Measurements from ENCODE around the gene SMYD4. TPM values are rescaled to one million over a fixed set of nuclear protein-coding genes. Genes with fewer than 3 reads are reported as not detected.

Gene SMYD4
- total RNA-seq, 4 donors from 2014 or later, result 15.1 to 19.9 (median 17.5) TPM

- Histone ChIP-seq H3K27me3 (no peaks in the 10 kb centered on the region), H3K9me3 (no peaks in the 10 kb centered on the region), H3K27ac (no peak overlapping the region), H3K4me1 (peaks cover 0 to 2% (median 0%) of the 10 kb centered on the region in 4 donors), H3K4me3 (no peak overlapping the region), H3K36me3 (peaks cover 5 to 78% (median 19%) of the 10 kb centered on the region in 3 donors)
- 81 to 87% methylated on average over 3 of the region's 3 CpGs for WGBS, 2 donors
- no peak for TF ChIP-seq EP300 (IDR thresholded peaks at IDR 0.05)
- no peak for TF ChIP-seq POLR2A (IDR thresholded peaks at IDR 0.05)
- no peak for TF ChIP-seq CTCF (IDR thresholded peaks at IDR 0.05)
- no peak for DNase-seq (ENCODE audit: low spot score in 2 of 2)
These were observed 17.5 kb upstream of the SMYD4 start for GRCh38 chr17:1847191-1847590.

GRCh38 chr17:1843947-1844346 is 14.2 kb upstream of the SMYD4 start:
- TF ChIP-seq CTCF (IDR thresholded peaks at IDR 0.05) (no peak), EP300 (IDR thresholded peaks at IDR 0.05) (no peak), POLR2A (IDR thresholded peaks at IDR 0.05) (no peak)
- WGBS, 2 donors, result 95 to 96% methylated on average over 9 of the region's 9 CpGs
- H3K4me3 ChIP-seq, result no peak overlapping the region
- H3K27ac ChIP-seq, result no peak overlapping the region
- peaks cover 5 to 65% (median 12%) of the 10 kb centered on the region in 3 donors for H3K36me3 ChIP-seq
- no peaks in the 10 kb centered on the region for H3K4me1 ChIP-seq
- H3K27me3 ChIP-seq, result no peaks in the 10 kb centered on the region
- DNase-seq (ENCODE audit: low spot score in 2 of 2), result no peak
- H3K9me3 ChIP-seq, result no peaks in the 10 kb centered on the region

GRCh38 chr17:1839516-1839915 is 9.8 kb upstream of the SMYD4 start:
- H3K36me3 ChIP-seq, result peaks cover 3 to 27% (median 9%) of the 10 kb centered on the region in 3 donors
- H3K4me1 ChIP-seq, result no peaks in the 10 kb centered on the region
- H3K27me3 ChIP-seq, result no peaks in the 10 kb centered on the region
- TF ChIP-seq POLR2A (IDR thresholded peaks at IDR 0.05) (no peak), EP300 (IDR thresholded peaks at IDR 0.05) (no peak), CTCF (IDR thresholded peaks at IDR 0.05) (no peak)
- DNase-seq (ENCODE audit: low spot score in 2 of 2), result no peak
- H3K9me3 ChIP-seq, result no peaks in the 10 kb centered on the region
- WGBS, 2 donors, result 96 to 97% methylated on average over 4 of the region's 4 CpGs
- no peak overlapping the region for H3K4me3 ChIP-seq
- no peak overlapping the region for H3K27ac ChIP-seq

- Histone ChIP-seq H3K9me3 (no peaks in the 10 kb centered on the region), H3K27me3 (no peaks in the 10 kb centered on the region), H3K36me3 (peaks cover 0 to 23% (median 0%) of the 10 kb centered on the region in 3 donors), H3K27ac (no peak overlapping the region), H3K4me1 (peaks cover 0 to 26% (median 9%) of the 10 kb centered on the region in 4 donors), H3K4me3 (no peak overlapping the region)
- DNase-seq (ENCODE audit: low spot score in 2 of 2), result no peak
- 82 to 86% methylated on average over 12 of the region's 12 CpGs for WGBS, 2 donors
- TF ChIP-seq CTCF (IDR thresholded peaks at IDR 0.05), result no peak
- no peak for TF ChIP-seq POLR2A (IDR thresholded peaks at IDR 0.05)
- TF ChIP-seq EP300 (IDR thresholded peaks at IDR 0.05), result no peak
These were observed 4.9 kb upstream of the SMYD4 start for GRCh38 chr17:1834380-1835149.

- WGBS, 2 donors, result 1 to 2% methylated on average over 11 of the region's 11 CpGs
- Histone ChIP-seq H3K4me1 (peaks cover 0 to 37% (median 12%) of the 10 kb centered on the region in 4 donors), H3K36me3 (peaks cover 0 to 41% (median 0%) of the 10 kb centered on the region in 3 donors), H3K4me3 (peak overlapping the region; percentile 83 to 93 (median 87)), H3K27ac (peak overlapping the region; percentile 69 to 95 (median 92)), H3K27me3 (no peaks in the 10 kb centered on the region), H3K9me3 (no peaks in the 10 kb centered on the region)
- TF ChIP-seq EP300 (IDR thresholded peaks at IDR 0.05) (no peak), CTCF (IDR thresholded peaks at IDR 0.05) (no peak), POLR2A (IDR thresholded peaks at IDR 0.05) (no peak)
- DNase-seq (ENCODE audit: low spot score in 2 of 2), result no peak
These were observed 586 bp upstream of the SMYD4 start for GRCh38 chr17:1830288-1830687.

Data from tibial nerve (tissue), 4 donors.